ENCODE data around the gene PPP1R37. TPM values are rescaled to one million over a fixed set of nuclear protein-coding genes. Genes with fewer than 3 reads are reported as not detected.
A peak's percentile ranks its signal among the peaks of the same experiment; 100 is the strongest.

The PPP1R37 gene
- total and polyA plus RNA-seq, 2 of the 13 experiments (the other 11 are each of a cell fraction or from before 2014, with no cell fraction given): 9.0 to 14.3 TPM

- TF ChIP-seq ZBTB2 (CRISPR knock-in tag; IDR thresholded peaks at IDR 0.05; ENCODE audit: low read depth) (no peak), ZNF317 (CRISPR knock-in tag; IDR thresholded peaks at IDR 0.05) (no peak), ZNF441 (CRISPR knock-in tag; IDR thresholded peaks at IDR 0.05; ENCODE audit: borderline replicate concordance) (no peak), SYNCRIP (IDR thresholded peaks at IDR 0.05; ENCODE audit: insufficient read depth, low read depth, low read length) (no peak), DMAP1 (CRISPR knock-in tag; IDR thresholded peaks at IDR 0.05) (no peak), HDAC6 (IDR thresholded peaks at IDR 0.05; ENCODE audit: low read depth, low read length) (no peak), AHDC1 (CRISPR knock-in tag; IDR thresholded peaks at IDR 0.05; ENCODE audit: borderline replicate concordance) (no peak), HINFP (CRISPR knock-in tag; IDR thresholded peaks at IDR 0.05; ENCODE audit: low read depth) (no peak), ATF7 (IDR thresholded peaks at IDR 0.05) (no peak), ATF7 (CRISPR knock-in tag; IDR thresholded peaks at IDR 0.05) (no peak), GABPB1 (CRISPR knock-in tag; IDR thresholded peaks at IDR 0.05) (peak; percentile 72), ZNF326 (CRISPR knock-in tag; IDR thresholded peaks at IDR 0.05; ENCODE audit: borderline replicate concordance) (no peak), ZNF460 (CRISPR knock-in tag; IDR thresholded peaks at IDR 0.05; ENCODE audit: borderline replicate concordance) (no peak), ZNF883 (CRISPR knock-in tag; IDR thresholded peaks at IDR 0.05; ENCODE audit: not compliant biosample characterization) (no peak), BCLAF1 (IDR thresholded peaks at IDR 0.05) (no peak), KDM4B (CRISPR knock-in tag; IDR thresholded peaks at IDR 0.05) (no peak), GFI1 (CRISPR knock-in tag; IDR thresholded peaks at IDR 0.05; ENCODE audit: borderline replicate concordance) (no peak), ZNF616 (CRISPR knock-in tag; IDR thresholded peaks at IDR 0.05; ENCODE audit: low read depth) (no peak)
These were observed 71.8 kb downstream of the PPP1R37 start (continued) for GRCh38 chr19:45164577-45165335.

Measured in HepG2 (cell line).